Panc1 (cell line): ENCODE measurements around the gene PDE4C. TPM values are rescaled to one million over a fixed set of nuclear protein-coding genes. Genes with fewer than 3 reads are reported as not detected.

Source experiments
- ATAC-seq: fragments of 200-7000 bp; cut with Tn5 transposase; 2 replicates; pipeline ENCODE4 v1.9.1; 2020; ENCODE audit warnings: mild to moderate bottlenecking, moderate library complexity
- BruUV-seq: library from RNA; stranded (reverse); fragments of 400-500 nt; replicated peaks from 2 replicates; lab custom pipeline; 2021; lab: Mats Ljungman, UMichigan
- CTCF ChIA-PET: fragments of 300-600 bp; sonication (Branson Sonifier 250); formaldehyde crosslinking; loops from one replicate; lab custom pipeline; 2022; ENCODE audit warnings: antibody characterized with exemption; lab: Charles Lee
- POLR2A ChIA-PET: fragments of 300-600 bp; sonication (Branson Sonifier 250); formaldehyde crosslinking; loops from one replicate; lab custom pipeline; 2022; ENCODE audit warnings: antibody characterized with exemption; lab: Charles Lee
- DNase-seq: peaks from one replicate; pipeline ENCODE4 v3.0.0-alpha.2; 2010; ENCODE audit warnings: low read depth, low spot score
- H3K27ac ChIP-seq: 2 replicates; pipeline ENCODE4 v1.5.1; 2011; ENCODE audit warnings: mild to moderate bottlenecking, low read length, inconsistent platforms
- H3K27me3 ChIP-seq: fragments of 200-500 bp; sonication (Bioruptor generic); 2 replicates; pipeline ENCODE4 v1.6.0; 2014; ENCODE audit warnings: low read length, inconsistent platforms; ENCODE audit not compliant: control insufficient read depth, insufficient read depth
- H3K36me3 ChIP-seq: fragments of 200-500 bp; sonication (Bioruptor generic); 2 replicates; pipeline ENCODE4 v1.5.1; 2014; ENCODE audit warnings: inconsistent platforms, mild to moderate bottlenecking, low read length, moderate library complexity; ENCODE audit not compliant: control insufficient read depth, insufficient read depth
- H3K4me1 ChIP-seq: 2 replicates; pipeline ENCODE4 v1.5.1; 2011; ENCODE audit warnings: inconsistent platforms, mild to moderate bottlenecking, low read length, moderate library complexity; ENCODE audit not compliant: control insufficient read depth, insufficient read depth
- H3K4me3 ChIP-seq, 2 experiments: 2 replicates each; pipeline ENCODE4 v1.5.1; 2011 to 2012; ENCODE audit warnings: low read depth in 2 of 2, low read length in 2 of 2, mild to moderate bottlenecking in 2 of 2, inconsistent platforms in 1 of 2, moderate library complexity in 1 of 2
- H3K9me3 ChIP-seq: fragments of 200-500 bp; sonication (Bioruptor generic); 2 replicates; pipeline ENCODE4 v1.5.1; 2014; ENCODE audit warnings: low read depth, mild to moderate bottlenecking, inconsistent platforms, low read length, moderate library complexity; ENCODE audit not compliant: control insufficient read depth, insufficient read depth
- POLR2AphosphoS5 ChIP-seq: IDR thresholded peaks from 2 replicates; pipeline ENCODE4 v1.6.1; 2012; ENCODE audit warnings: mild to moderate bottlenecking, low read depth, low read length, moderate library complexity
- SIN3A ChIP-seq: IDR thresholded peaks from 2 replicates; pipeline ENCODE4 v1.6.1; 2012; ENCODE audit warnings: low read depth, mild to moderate bottlenecking, low read length, moderate library complexity, borderline replicate concordance; ENCODE audit not compliant: insufficient read depth
- TCF7L2 ChIP-seq: IDR thresholded peaks from 2 replicates; pipeline ENCODE4 v1.6.1; 2011; ENCODE audit warnings: mild to moderate bottlenecking, low read depth, low read length, inconsistent platforms
- in situ Hi-C: cut with HindIII; loops from 2 replicates; pipeline ENCODE4 v1.10.0; 2016; ENCODE audit warnings: low sequenced_read_pairs, low pct_unique_long_range_greater_than_20kb
- intact Hi-C: fragments of 100-400 bp; cut with micrococcal nuclease; formaldehyde crosslinking; loops from one replicate; pipeline ENCODE4 v1.10.0; 2022; ENCODE audit not compliant: unreplicated experiment
- total RNA-seq: library from RNA; stranded (reverse); gene quantifications from one replicate; pipeline ENCODE4 v1.2.1, GENCODE V29; 2021; ENCODE audit not compliant: unreplicated experiment
- TF ChIP-seq, protein P1 (sequence below): fragments of 450-650 bp; IDR thresholded peaks from 2 replicates; pipeline ENCODE4 v1.5.1; 2017; ENCODE audit warnings: mild to moderate bottlenecking
- TF ChIP-seq, protein P2 (sequence below), 2 experiments: IDR thresholded peaks; 2 replicates each; pipeline ENCODE4 v1.6.1; 2011 to 2012; ENCODE audit warnings: low read depth in 2 of 2, control low read depth in 1 of 2, low read length in 1 of 2, mild to moderate bottlenecking in 1 of 2, moderate library complexity in 1 of 2; ENCODE audit not compliant: insufficient read depth in 1 of 2

PDE4C gene
- total RNA-seq, 1 experiment from 2014 or later, result 0.98 TPM

DNA sequence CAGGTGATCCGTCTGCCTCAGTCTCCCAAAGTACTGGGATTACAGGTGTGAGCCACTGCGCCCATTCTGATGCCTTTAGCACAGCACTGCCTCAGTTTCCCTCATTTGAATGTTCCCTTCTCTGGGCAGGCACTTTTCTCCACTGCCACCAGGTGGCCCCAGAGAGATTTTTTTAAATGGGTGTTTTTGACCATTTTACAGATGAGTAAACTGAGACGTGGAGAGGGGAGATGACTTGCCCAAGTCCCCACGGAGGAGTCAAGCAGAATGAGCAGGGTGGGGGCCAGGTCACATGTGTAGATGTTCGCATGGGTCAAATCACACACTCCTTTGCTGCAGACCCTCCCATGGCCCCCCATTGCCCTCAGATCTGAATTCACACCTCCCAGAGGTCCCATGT lies 3.2 kb upstream of the PDE4C start:
- ChIA-PET CTCF (no interaction called here), POLR2A (no interaction called here)
- Histone ChIP-seq H3K36me3 (no peaks in the 10 kb centered on the region), H3K9me3 (no peaks in the 10 kb centered on the region), H3K4me1 (no peaks in the 10 kb centered on the region), H3K27me3 (no peaks in the 10 kb centered on the region), H3K4me3 (no peak overlapping the region), H3K27ac (no peak overlapping the region)
- in situ Hi-C loops, result no loop called here
- TF ChIP-seq SIN3A, result no peak
- TF ChIP-seq, protein P1, sequence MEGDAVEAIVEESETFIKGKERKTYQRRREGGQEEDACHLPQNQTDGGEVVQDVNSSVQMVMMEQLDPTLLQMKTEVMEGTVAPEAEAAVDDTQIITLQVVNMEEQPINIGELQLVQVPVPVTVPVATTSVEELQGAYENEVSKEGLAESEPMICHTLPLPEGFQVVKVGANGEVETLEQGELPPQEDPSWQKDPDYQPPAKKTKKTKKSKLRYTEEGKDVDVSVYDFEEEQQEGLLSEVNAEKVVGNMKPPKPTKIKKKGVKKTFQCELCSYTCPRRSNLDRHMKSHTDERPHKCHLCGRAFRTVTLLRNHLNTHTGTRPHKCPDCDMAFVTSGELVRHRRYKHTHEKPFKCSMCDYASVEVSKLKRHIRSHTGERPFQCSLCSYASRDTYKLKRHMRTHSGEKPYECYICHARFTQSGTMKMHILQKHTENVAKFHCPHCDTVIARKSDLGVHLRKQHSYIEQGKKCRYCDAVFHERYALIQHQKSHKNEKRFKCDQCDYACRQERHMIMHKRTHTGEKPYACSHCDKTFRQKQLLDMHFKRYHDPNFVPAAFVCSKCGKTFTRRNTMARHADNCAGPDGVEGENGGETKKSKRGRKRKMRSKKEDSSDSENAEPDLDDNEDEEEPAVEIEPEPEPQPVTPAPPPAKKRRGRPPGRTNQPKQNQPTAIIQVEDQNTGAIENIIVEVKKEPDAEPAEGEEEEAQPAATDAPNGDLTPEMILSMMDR, result no peak; the same call in 1 of the 2 replicates
- TF ChIP-seq, protein P2, sequence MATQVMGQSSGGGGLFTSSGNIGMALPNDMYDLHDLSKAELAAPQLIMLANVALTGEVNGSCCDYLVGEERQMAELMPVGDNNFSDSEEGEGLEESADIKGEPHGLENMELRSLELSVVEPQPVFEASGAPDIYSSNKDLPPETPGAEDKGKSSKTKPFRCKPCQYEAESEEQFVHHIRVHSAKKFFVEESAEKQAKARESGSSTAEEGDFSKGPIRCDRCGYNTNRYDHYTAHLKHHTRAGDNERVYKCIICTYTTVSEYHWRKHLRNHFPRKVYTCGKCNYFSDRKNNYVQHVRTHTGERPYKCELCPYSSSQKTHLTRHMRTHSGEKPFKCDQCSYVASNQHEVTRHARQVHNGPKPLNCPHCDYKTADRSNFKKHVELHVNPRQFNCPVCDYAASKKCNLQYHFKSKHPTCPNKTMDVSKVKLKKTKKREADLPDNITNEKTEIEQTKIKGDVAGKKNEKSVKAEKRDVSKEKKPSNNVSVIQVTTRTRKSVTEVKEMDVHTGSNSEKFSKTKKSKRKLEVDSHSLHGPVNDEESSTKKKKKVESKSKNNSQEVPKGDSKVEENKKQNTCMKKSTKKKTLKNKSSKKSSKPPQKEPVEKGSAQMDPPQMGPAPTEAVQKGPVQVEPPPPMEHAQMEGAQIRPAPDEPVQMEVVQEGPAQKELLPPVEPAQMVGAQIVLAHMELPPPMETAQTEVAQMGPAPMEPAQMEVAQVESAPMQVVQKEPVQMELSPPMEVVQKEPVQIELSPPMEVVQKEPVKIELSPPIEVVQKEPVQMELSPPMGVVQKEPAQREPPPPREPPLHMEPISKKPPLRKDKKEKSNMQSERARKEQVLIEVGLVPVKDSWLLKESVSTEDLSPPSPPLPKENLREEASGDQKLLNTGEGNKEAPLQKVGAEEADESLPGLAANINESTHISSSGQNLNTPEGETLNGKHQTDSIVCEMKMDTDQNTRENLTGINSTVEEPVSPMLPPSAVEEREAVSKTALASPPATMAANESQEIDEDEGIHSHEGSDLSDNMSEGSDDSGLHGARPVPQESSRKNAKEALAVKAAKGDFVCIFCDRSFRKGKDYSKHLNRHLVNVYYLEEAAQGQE (IDR thresholded peaks at IDR 0.05; ENCODE audit: insufficient read depth in 1 of 2, low read depth in 2 of 2, low read length in 1 of 2), result no peak
- no peak for TF ChIP-seq TCF7L2
- no peak for TF ChIP-seq POLR2AphosphoS5
- no peak for DNase-seq
- intact Hi-C loops, result no loop called here
- BruUV-seq, result no TSS peak
- no peak for ATAC-seq

DNA sequence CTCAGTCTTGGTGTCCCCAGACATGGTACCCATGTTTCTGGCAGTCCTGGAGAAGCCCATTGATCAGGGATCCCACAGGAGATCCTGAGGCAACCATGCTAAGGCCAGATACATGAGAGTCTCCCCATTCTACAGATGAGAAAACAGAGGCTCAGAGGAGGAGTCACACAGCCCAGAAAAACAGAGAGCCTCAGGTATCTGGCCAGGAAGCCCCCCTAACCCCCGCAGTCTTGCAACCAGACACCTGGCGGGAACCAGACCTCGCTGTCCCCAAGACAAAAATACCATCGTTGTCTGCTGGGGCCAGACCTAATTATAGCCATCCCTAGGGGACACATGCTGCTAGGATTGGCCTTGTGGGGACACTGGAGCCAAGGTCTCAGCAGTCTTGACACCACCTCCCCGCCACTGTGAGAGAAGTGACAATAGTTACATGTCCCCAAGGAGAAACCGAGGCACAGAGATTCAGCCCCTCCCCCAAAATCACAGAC lies 1.6 kb upstream of the PDE4C start:
- intact Hi-C loops (no loop called here), in situ Hi-C loops (no loop called here)
- ChIA-PET POLR2A (no interaction called here), CTCF (no interaction called here)
- Histone ChIP-seq H3K4me3 (no peak overlapping the region), H3K27me3 (no peaks in the 10 kb centered on the region), H3K36me3 (no peaks in the 10 kb centered on the region), H3K9me3 (no peaks in the 10 kb centered on the region), H3K27ac (no peak overlapping the region), H3K4me1 (no peaks in the 10 kb centered on the region; the same call in 1 of the 2 replicates)
- TF ChIP-seq SIN3A, result no peak
- TF ChIP-seq, protein P2 (IDR thresholded peaks at IDR 0.05; ENCODE audit: insufficient read depth in 1 of 2, low read depth in 2 of 2, low read length in 1 of 2), result no peak
- no peak for ATAC-seq
- no TSS peak for BruUV-seq
- no peak for DNase-seq
